ENCODE data around the gene GRIP1.

Gene GRIP1

DNA sequence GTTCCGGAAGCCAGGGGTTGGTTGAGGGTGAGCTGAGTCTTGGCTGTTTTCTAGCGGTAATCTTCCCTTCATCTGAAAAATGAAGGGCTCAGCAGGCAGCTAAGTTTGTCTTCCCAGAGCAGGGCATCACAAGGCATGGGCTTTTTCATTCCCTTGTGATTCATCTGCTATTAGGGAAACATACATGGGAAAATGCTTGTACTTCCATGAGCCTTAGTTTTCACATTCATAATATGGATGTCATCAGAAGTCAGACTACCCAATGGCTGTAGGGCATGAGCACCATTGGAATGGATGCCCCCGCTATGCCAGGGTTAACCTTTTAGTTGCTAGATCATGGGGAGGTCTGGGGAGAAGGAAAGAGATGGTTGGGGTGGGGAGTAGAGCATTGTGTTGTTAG, 357.9 kb downstream of the GRIP1 start:
- H3K27ac ChIP-seq (ENCODE audit: low read length): no peak overlapping the region
- H3K9me2 ChIP-seq (replicated peaks; ENCODE audit: insufficient read depth, low read length): no peaks in the 10 kb centered on the region
- H3K4me3 ChIP-seq (ENCODE audit: low read length): no peak overlapping the region
- H2AFZ ChIP-seq (ENCODE audit: low read length): no peak overlapping the region
- H3K79me2 ChIP-seq (ENCODE audit: low read length): no peaks in the 10 kb centered on the region
- H3K4me1 ChIP-seq (ENCODE audit: low read length): no peaks in the 10 kb centered on the region
- no peaks in the 10 kb centered on the region for H3K27me3 ChIP-seq (replicated peaks; ENCODE audit: insufficient read depth, low read length)
- no peak for DNase-seq
- TF ChIP-seq, protein P1, sequence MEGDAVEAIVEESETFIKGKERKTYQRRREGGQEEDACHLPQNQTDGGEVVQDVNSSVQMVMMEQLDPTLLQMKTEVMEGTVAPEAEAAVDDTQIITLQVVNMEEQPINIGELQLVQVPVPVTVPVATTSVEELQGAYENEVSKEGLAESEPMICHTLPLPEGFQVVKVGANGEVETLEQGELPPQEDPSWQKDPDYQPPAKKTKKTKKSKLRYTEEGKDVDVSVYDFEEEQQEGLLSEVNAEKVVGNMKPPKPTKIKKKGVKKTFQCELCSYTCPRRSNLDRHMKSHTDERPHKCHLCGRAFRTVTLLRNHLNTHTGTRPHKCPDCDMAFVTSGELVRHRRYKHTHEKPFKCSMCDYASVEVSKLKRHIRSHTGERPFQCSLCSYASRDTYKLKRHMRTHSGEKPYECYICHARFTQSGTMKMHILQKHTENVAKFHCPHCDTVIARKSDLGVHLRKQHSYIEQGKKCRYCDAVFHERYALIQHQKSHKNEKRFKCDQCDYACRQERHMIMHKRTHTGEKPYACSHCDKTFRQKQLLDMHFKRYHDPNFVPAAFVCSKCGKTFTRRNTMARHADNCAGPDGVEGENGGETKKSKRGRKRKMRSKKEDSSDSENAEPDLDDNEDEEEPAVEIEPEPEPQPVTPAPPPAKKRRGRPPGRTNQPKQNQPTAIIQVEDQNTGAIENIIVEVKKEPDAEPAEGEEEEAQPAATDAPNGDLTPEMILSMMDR (IDR thresholded peaks at IDR 0.05; ENCODE audit: low read length): no peak
- TF ChIP-seq EZH2phosphoT487 (IDR thresholded peaks at IDR 0.05; ENCODE audit: low read length) (no peak), EZH2 (optimal IDR thresholded peaks at IDR 0.05; ENCODE audit: low read depth, low read length) (no peak)
- no peak overlapping the region for H3K4me2 ChIP-seq (ENCODE audit: low read depth, low read length)
- H3K36me3 ChIP-seq (replicated peaks; ENCODE audit: insufficient read depth, low read length): 0 out of 2 replicates have a peak, but pooled peaks cover 2% of the 10 kb centered on the region
- no peaks in the 10 kb centered on the region for H4K20me1 ChIP-seq (ENCODE audit: insufficient read depth, low read length)
- no peaks in the 10 kb centered on the region for H3K9me3 ChIP-seq (replicated peaks; ENCODE audit: insufficient read depth, low read length)
- no peaks in the 10 kb centered on the region for H3F3A ChIP-seq (ENCODE audit: insufficient read depth, low read length)
- no peak overlapping the region for H3K9ac ChIP-seq (ENCODE audit: low read length)

DNA sequence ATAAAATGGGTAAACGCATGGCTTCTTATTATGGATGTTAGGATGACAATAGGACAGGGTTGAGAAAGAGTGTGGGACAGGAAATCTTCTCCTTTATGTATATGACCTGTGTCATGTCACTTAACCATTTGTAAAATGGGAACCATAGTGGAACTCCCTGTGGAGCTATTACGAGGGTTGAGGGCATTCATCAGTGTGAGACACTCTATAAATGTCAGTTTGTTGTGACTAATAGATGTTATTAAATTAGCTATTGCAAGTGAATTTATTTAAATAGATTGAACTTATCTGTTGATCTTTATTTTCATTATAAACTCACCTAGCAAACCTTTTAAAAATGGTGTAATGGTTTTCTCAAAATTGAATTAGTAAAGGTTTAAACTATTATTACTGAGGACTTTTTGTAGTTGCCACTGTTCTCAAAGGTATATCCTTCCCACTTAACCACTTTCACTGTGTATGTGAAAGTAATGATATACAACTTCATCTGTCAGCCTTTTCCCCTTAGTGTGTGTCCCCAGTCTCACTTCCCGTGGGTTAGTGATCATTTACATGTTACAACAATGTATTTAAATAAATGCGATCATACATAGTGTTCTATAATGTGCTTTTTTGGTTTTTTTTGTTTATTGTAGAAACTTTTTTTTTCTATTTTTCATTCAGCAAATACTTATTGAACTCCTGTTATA, 359.5 kb downstream of the GRIP1 start:
- H3K9me2 ChIP-seq (replicated peaks; ENCODE audit: insufficient read depth, low read length): no peaks in the 10 kb centered on the region
- H3K79me2 ChIP-seq (ENCODE audit: low read length): 0 out of 2 replicates have a peak, but pooled peaks cover 2% of the 10 kb centered on the region
- no peaks in the 10 kb centered on the region for H3K9me3 ChIP-seq (replicated peaks; ENCODE audit: insufficient read depth, low read length)
- no peak overlapping the region for H3K4me3 ChIP-seq (ENCODE audit: low read length)
- H3K36me3 ChIP-seq (replicated peaks; ENCODE audit: insufficient read depth, low read length): 0 out of 2 replicates have a peak, but pooled peaks cover 3% of the 10 kb centered on the region
- TF ChIP-seq, protein P1 (IDR thresholded peaks at IDR 0.05; ENCODE audit: low read length): no peak
- TF ChIP-seq EZH2 (optimal IDR thresholded peaks at IDR 0.05; ENCODE audit: low read depth, low read length): no peak
- TF ChIP-seq EZH2phosphoT487 (IDR thresholded peaks at IDR 0.05; ENCODE audit: low read length): no peak
- no peaks in the 10 kb centered on the region for H3K4me1 ChIP-seq (ENCODE audit: low read length)
- H3K27ac ChIP-seq (ENCODE audit: low read length): no peak overlapping the region
- H3K27me3 ChIP-seq (replicated peaks; ENCODE audit: insufficient read depth, low read length): no peaks in the 10 kb centered on the region
- no peaks in the 10 kb centered on the region for H3F3A ChIP-seq (ENCODE audit: insufficient read depth, low read length)
- H4K20me1 ChIP-seq (ENCODE audit: insufficient read depth, low read length): no peaks in the 10 kb centered on the region
- H3K9ac ChIP-seq (ENCODE audit: low read length): no peak overlapping the region
- no peak overlapping the region for H3K4me2 ChIP-seq (ENCODE audit: low read depth, low read length)
- no peak overlapping the region for H2AFZ ChIP-seq (ENCODE audit: low read length)
- no peak for DNase-seq

DNA sequence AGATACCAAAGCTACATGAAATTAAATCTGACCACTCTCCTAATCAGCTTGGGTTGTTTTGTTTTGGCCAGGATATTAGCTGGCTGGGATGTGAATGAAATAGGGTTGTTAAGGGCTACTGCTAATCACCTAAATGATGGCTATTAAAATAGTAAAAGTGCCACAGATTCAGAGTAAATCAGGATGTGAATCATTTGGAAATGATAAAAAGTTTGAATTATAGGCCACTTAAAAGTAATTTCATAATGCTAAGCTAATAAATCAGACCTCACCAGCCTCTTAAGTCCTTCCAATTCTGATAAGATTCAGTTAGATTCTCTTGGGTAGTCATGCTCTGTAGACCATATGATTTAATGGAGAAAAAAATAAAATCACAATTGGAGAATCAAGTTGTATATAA, 364.6 kb downstream of the GRIP1 start:
- Histone ChIP-seq H3K36me3 (replicated peaks; ENCODE audit: insufficient read depth, low read length) (peaks cover 7% of the 10 kb centered on the region; the same call in 1 of the 2 replicates), H3K9ac (ENCODE audit: low read length) (no peak overlapping the region), H3K27me3 (replicated peaks; ENCODE audit: insufficient read depth, low read length) (no peaks in the 10 kb centered on the region), H3K4me1 (ENCODE audit: low read length) (no peaks in the 10 kb centered on the region), H3K4me3 (ENCODE audit: low read length) (no peak overlapping the region), H3K79me2 (ENCODE audit: low read length) (peaks cover 14% of the 10 kb centered on the region), H3F3A (ENCODE audit: insufficient read depth, low read length) (no peaks in the 10 kb centered on the region), H2AFZ (ENCODE audit: low read length) (no peak overlapping the region), H3K27ac (ENCODE audit: low read length) (no peak overlapping the region), H3K4me2 (ENCODE audit: low read depth, low read length) (no peak overlapping the region), H3K9me3 (replicated peaks; ENCODE audit: insufficient read depth, low read length) (no peaks in the 10 kb centered on the region), H3K9me2 (replicated peaks; ENCODE audit: insufficient read depth, low read length) (no peaks in the 10 kb centered on the region), H4K20me1 (ENCODE audit: insufficient read depth, low read length) (no peaks in the 10 kb centered on the region)
- TF ChIP-seq, protein P1 (IDR thresholded peaks at IDR 0.05; ENCODE audit: low read length): no peak
- no peak for TF ChIP-seq EZH2 (optimal IDR thresholded peaks at IDR 0.05; ENCODE audit: low read depth, low read length)
- no peak for TF ChIP-seq EZH2phosphoT487 (IDR thresholded peaks at IDR 0.05; ENCODE audit: low read length)
- no peak for DNase-seq
